Measurements from ENCODE around the gene PCCA.

The PCCA gene

DNA sequence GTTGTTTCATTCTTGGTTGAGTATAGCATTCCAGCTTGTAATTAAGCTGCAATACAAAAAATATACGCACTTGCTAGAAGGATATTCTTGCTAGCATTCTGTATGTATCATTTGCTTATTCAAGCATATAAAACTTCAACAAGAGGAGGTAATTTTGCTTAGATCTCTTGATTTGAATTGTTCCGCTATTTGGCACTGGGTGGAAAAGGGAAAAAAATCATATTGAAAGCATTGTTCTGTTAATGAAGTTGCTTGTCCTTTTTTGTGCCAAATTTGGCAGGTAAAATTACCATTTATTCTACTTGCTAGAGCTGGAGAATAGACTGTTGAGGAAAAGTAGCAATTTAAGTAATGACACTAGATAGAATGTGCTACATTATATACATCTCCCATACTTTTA lies 309.5 kb downstream of the PCCA start:
- ChIA-PET CTCF (no interaction called here), POLR2A (no interaction called here)
- no peak for TF ChIP-seq L3MBTL2 (conservative IDR thresholded peaks at IDR 0.05)
- TF ChIP-seq TARDBP (IDR thresholded peaks at IDR 0.05), result no peak
- TF ChIP-seq, protein P1, sequence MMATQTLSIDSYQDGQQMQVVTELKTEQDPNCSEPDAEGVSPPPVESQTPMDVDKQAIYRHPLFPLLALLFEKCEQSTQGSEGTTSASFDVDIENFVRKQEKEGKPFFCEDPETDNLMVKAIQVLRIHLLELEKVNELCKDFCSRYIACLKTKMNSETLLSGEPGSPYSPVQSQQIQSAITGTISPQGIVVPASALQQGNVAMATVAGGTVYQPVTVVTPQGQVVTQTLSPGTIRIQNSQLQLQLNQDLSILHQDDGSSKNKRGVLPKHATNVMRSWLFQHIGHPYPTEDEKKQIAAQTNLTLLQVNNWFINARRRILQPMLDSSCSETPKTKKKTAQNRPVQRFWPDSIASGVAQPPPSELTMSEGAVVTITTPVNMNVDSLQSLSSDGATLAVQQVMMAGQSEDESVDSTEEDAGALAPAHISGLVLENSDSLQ (IDR thresholded peaks at IDR 0.05), result no peak
- no peak for TF ChIP-seq FOXK2 (IDR thresholded peaks at IDR 0.05)
- TF ChIP-seq SP1 (IDR thresholded peaks at IDR 0.05), result no peak
- no peak for TF ChIP-seq CTBP1 (IDR thresholded peaks at IDR 0.05; ENCODE audit: borderline replicate concordance)
- no peak for TF ChIP-seq NFRKB (IDR thresholded peaks at IDR 0.05)
- no peak for DNase-seq (ENCODE audit: extremely low spot score)

DNA sequence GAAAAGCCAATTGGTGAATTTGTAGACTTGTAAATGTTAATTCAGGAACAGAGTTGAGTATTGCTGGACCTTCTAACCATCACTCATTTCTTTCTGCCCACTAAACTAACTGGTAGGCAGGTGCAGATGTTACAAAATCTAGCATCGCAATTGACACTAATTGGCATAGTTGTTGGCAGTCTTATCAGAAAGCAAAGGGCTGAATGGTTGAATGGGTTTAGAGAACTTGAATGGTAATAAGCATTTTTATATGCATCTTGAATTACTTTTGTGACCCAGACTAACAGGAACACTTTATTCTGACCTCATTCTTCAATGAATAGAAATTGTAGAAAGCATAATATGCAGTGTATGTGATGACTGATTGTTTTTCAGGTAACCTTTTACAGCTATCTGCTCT lies 310.6 kb downstream of the PCCA start:
- POLR2A ChIA-PET, result no interaction called here

DNA sequence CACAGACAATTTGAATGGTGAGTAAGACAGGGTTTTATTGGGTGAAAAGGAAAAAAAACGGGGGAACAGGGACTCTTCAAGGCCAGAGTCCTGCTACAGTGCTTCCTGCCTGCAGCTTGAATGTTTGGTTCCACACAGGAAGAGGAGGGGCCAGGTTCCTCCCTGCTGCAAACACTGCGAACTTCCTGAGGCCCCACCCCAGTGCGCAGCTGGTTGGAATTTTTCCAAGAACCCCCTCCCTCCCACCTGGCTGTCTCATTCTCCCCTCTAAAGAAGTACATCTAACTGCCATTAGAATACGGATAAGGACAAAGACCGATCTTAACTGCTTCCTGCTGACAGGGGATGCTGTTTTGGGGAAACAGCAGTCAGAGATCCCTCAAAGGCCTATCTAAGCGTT lies 314.8 kb downstream of the PCCA start:
- no peak for DNase-seq (ENCODE audit: extremely low spot score)
- TF ChIP-seq TARDBP (IDR thresholded peaks at IDR 0.05) (no peak), FOXK2 (IDR thresholded peaks at IDR 0.05) (no peak), HDGF (IDR thresholded peaks at IDR 0.05; ENCODE audit: borderline replicate concordance) (no peak), NFRKB (IDR thresholded peaks at IDR 0.05) (no peak), FOXA1 (IDR thresholded peaks at IDR 0.05) (no peak), ZNF384 (IDR thresholded peaks at IDR 0.05) (no peak), BHLHE40 (IDR thresholded peaks at IDR 0.05; ENCODE audit: borderline replicate concordance) (no peak), SUZ12 (IDR thresholded peaks at IDR 0.05) (no peak), LEF1 (IDR thresholded peaks at IDR 0.05; ENCODE audit: borderline replicate concordance) (no peak), ARNT (IDR thresholded peaks at IDR 0.05) (no peak), L3MBTL2 (conservative IDR thresholded peaks at IDR 0.05) (no peak), CTBP1 (IDR thresholded peaks at IDR 0.05; ENCODE audit: borderline replicate concordance) (no peak), ELF4 (IDR thresholded peaks at IDR 0.05) (no peak), SP1 (IDR thresholded peaks at IDR 0.05) (no peak), FOXM1 (IDR thresholded peaks at IDR 0.05; ENCODE audit: borderline replicate concordance) (no peak)
- TF ChIP-seq, protein P1 (IDR thresholded peaks at IDR 0.05), result no peak
- ChIA-PET POLR2A (no interaction called here), CTCF (no interaction called here)

More for the DNA sequence above, 310.6 kb downstream of the PCCA start:
- no peak for DNase-seq (ENCODE audit: extremely low spot score)
- TF ChIP-seq FOXA1 (IDR thresholded peaks at IDR 0.05), result no peak
- no peak for TF ChIP-seq CTBP1 (IDR thresholded peaks at IDR 0.05; ENCODE audit: borderline replicate concordance)
- TF ChIP-seq LEF1 (IDR thresholded peaks at IDR 0.05; ENCODE audit: borderline replicate concordance), result no peak
- CTCF ChIA-PET, result no interaction called here

DNA sequence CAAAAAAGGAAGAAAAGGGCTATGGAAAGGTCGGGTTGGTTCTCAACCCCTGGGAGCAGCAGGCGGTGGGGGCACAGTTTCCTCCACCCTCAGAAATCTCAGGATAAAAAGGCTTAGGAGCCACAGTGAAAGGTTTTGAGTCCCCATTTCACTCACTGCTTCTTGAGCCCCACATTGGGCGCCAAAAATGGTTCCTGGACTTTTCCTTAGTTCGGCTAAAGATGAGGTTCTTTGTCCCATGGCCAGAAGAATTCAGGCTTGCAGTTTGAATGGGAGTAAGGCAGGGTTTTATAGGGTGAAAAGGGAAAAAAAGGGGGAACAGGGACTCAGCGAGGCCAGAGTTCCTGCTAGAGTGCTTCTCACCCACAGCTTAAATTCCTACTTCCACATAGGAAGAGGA lies 320.2 kb downstream of the PCCA start:
- no peak for DNase-seq (ENCODE audit: extremely low spot score)
- no peak for TF ChIP-seq ZNF384 (IDR thresholded peaks at IDR 0.05)
- no peak for TF ChIP-seq FOXK2 (IDR thresholded peaks at IDR 0.05)
- TF ChIP-seq L3MBTL2 (conservative IDR thresholded peaks at IDR 0.05), result no peak
- TF ChIP-seq NFRKB (IDR thresholded peaks at IDR 0.05), result no peak
- TF ChIP-seq ELF4 (IDR thresholded peaks at IDR 0.05), result no peak
- TF ChIP-seq HDGF (IDR thresholded peaks at IDR 0.05; ENCODE audit: borderline replicate concordance), result no peak
- TF ChIP-seq FOXA1 (IDR thresholded peaks at IDR 0.05), result no peak
- no peak for TF ChIP-seq ARNT (IDR thresholded peaks at IDR 0.05)
- TF ChIP-seq LEF1 (IDR thresholded peaks at IDR 0.05; ENCODE audit: borderline replicate concordance), result no peak
- TF ChIP-seq BHLHE40 (IDR thresholded peaks at IDR 0.05; ENCODE audit: borderline replicate concordance), result no peak
- TF ChIP-seq CTBP1 (IDR thresholded peaks at IDR 0.05; ENCODE audit: borderline replicate concordance), result no peak
- TF ChIP-seq SP1 (IDR thresholded peaks at IDR 0.05), result no peak

DNA sequence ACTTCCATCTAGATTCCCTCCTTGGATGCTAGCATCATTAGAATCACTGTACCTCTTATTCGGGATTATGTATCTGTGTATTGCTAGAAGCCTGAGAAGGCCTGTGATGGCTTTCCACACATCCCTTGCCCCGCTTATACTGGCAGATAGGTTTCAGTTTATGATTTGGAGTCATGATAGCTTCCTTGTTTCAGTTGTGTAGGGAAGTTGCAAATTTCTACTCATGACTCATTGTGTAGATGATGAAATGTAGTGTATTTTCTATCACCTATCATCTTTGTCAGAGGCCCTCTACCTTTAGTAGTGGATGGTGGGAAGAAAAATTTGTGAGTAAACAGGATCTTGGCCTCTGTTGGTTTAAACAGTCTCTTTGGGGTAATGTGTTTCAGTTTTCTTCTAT lies 334.5 kb downstream of the PCCA start:
- ChIA-PET POLR2A (no interaction called here), CTCF (no interaction called here)
- no peak for DNase-seq (ENCODE audit: extremely low spot score)
- no peak for TF ChIP-seq FOXM1 (IDR thresholded peaks at IDR 0.05; ENCODE audit: borderline replicate concordance)
- no peak for TF ChIP-seq BHLHE40 (IDR thresholded peaks at IDR 0.05; ENCODE audit: borderline replicate concordance)
- no peak for TF ChIP-seq L3MBTL2 (conservative IDR thresholded peaks at IDR 0.05)
- no peak for TF ChIP-seq FOXA1 (IDR thresholded peaks at IDR 0.05)
- TF ChIP-seq HDGF (IDR thresholded peaks at IDR 0.05; ENCODE audit: borderline replicate concordance), result no peak
- no peak for TF ChIP-seq NFRKB (IDR thresholded peaks at IDR 0.05)
- TF ChIP-seq ZNF384 (IDR thresholded peaks at IDR 0.05), result no peak
- no peak for TF ChIP-seq CTBP1 (IDR thresholded peaks at IDR 0.05; ENCODE audit: borderline replicate concordance)
- TF ChIP-seq, protein P1 (IDR thresholded peaks at IDR 0.05), result no peak
- no peak for TF ChIP-seq TARDBP (IDR thresholded peaks at IDR 0.05)
- TF ChIP-seq LEF1 (IDR thresholded peaks at IDR 0.05; ENCODE audit: borderline replicate concordance), result no peak
- TF ChIP-seq ELF4 (IDR thresholded peaks at IDR 0.05), result no peak
- TF ChIP-seq FOXK2 (IDR thresholded peaks at IDR 0.05), result no peak
- no peak for TF ChIP-seq SP1 (IDR thresholded peaks at IDR 0.05)
- no peak for TF ChIP-seq ARNT (IDR thresholded peaks at IDR 0.05)
- TF ChIP-seq SUZ12 (IDR thresholded peaks at IDR 0.05), result no peak

More for the DNA sequence above, 320.2 kb downstream of the PCCA start:
- POLR2A ChIA-PET, result no interaction called here
- CTCF ChIA-PET, result no interaction called here

DNA sequence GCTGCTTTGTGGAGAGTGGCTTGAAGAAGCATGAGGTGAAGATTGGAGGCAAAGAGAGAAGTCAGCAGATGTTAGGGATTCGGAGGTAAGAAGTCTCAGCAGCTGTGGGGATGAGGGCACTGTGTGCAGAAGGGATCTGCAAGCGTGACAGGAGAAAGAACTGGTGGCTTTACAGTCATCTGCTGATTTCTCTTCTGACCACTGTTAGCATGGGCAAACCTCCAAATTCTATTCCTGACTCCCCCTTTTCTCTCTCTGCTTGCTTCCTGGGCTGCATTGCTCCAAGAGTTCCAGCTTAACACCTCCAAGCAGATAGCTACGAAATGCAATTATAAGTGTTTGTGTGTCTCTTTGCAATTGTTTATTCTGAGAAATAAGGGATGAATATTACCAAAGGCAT lies 340.1 kb downstream of the PCCA start:
- no peak for DNase-seq (ENCODE audit: extremely low spot score)
- ChIA-PET POLR2A (no interaction called here), CTCF (no interaction called here)
- no peak for TF ChIP-seq ELF4 (IDR thresholded peaks at IDR 0.05)
- no peak for TF ChIP-seq FOXA1 (IDR thresholded peaks at IDR 0.05)
- TF ChIP-seq FOXK2 (IDR thresholded peaks at IDR 0.05), result no peak
- TF ChIP-seq NFRKB (IDR thresholded peaks at IDR 0.05), result no peak
- TF ChIP-seq ARNT (IDR thresholded peaks at IDR 0.05), result no peak
- no peak for TF ChIP-seq TARDBP (IDR thresholded peaks at IDR 0.05)
- no peak for TF ChIP-seq HDGF (IDR thresholded peaks at IDR 0.05; ENCODE audit: borderline replicate concordance)
- no peak for TF ChIP-seq CTBP1 (IDR thresholded peaks at IDR 0.05; ENCODE audit: borderline replicate concordance)
- TF ChIP-seq L3MBTL2 (conservative IDR thresholded peaks at IDR 0.05), result no peak
- no peak for TF ChIP-seq LEF1 (IDR thresholded peaks at IDR 0.05; ENCODE audit: borderline replicate concordance)
- TF ChIP-seq FOXM1 (IDR thresholded peaks at IDR 0.05; ENCODE audit: borderline replicate concordance), result no peak
- no peak for TF ChIP-seq BHLHE40 (IDR thresholded peaks at IDR 0.05; ENCODE audit: borderline replicate concordance)
- no peak for TF ChIP-seq ZNF384 (IDR thresholded peaks at IDR 0.05)
- TF ChIP-seq SUZ12 (IDR thresholded peaks at IDR 0.05), result no peak
- TF ChIP-seq, protein P1 (IDR thresholded peaks at IDR 0.05), result no peak
- no peak for TF ChIP-seq SP1 (IDR thresholded peaks at IDR 0.05)
